Measurements from ENCODE around the gene ALOX12. TPM values are rescaled to one million over a fixed set of nuclear protein-coding genes. Genes with fewer than 3 reads are reported as not detected.

ALOX12 gene
- polyA plus RNA-seq, 1 experiment: not detected

GRCh38 chr17:7024402-7024785 lies 28.5 kb downstream of the ALOX12 start:
- no peak for TF ChIP-seq CTCF (IDR thresholded peaks at IDR 0.05; ENCODE audit: insufficient read depth, low read depth, low read length)
- POLR2A ChIA-PET: no interaction called here
- DNase-seq (ENCODE audit: low read depth): no peak

GRCh38 chr17:7025245-7025644 lies 29.4 kb downstream of the ALOX12 start:
- H3K36me3 ChIP-seq (ENCODE audit: control insufficient read depth, insufficient read depth, low read length): no peaks in the 10 kb centered on the region
- ChIA-PET CTCF (interaction anchor here (0.6 to 2.6 kb wide), 4 partner anchors 11 to 1333 kb away, joined by 3 to 10 read pairs (median 5); partner anchors contain the start of gene SLC16A13), POLR2A (no interaction called here)
- H3K4me3 ChIP-seq (ENCODE audit: low read depth, low read length): no peak overlapping the region
- peaks cover 2% of the 10 kb centered on the region; the same call in 1 of the 2 replicates for H3K27me3 ChIP-seq (ENCODE audit: control insufficient read depth, insufficient read depth, low read length)
- no peak for TF ChIP-seq CTCF (IDR thresholded peaks at IDR 0.05; ENCODE audit: insufficient read depth, low read depth, low read length)
- no peak for DNase-seq (ENCODE audit: low read depth)

More at GRCh38 chr17:7024402-7024785, 28.5 kb downstream of the ALOX12 start:
- H3K27me3 ChIP-seq (ENCODE audit: control insufficient read depth, insufficient read depth, low read length): peaks cover 2% of the 10 kb centered on the region; the same call in 1 of the 2 replicates
- H3K4me3 ChIP-seq (ENCODE audit: low read depth, low read length): no peak overlapping the region
- CTCF ChIA-PET: interaction anchor here (0.6 to 4.2 kb wide), 4 partner anchors 20 to 1332 kb away, joined by 3 to 61 read pairs (median 8); no protein-coding TSS in a partner anchor
- no peaks in the 10 kb centered on the region for H3K36me3 ChIP-seq (ENCODE audit: control insufficient read depth, insufficient read depth, low read length)

- ChIA-PET CTCF (interaction anchor here (2.3 kb wide), 1 partner anchor 22 kb away, joined by 7 read pairs; no protein-coding TSS in a partner anchor), POLR2A (no interaction called here)
- Histone ChIP-seq H3K4me3 (ENCODE audit: low read depth, low read length) (no peak overlapping the region), H3K36me3 (ENCODE audit: control insufficient read depth, insufficient read depth, low read length) (no peaks in the 10 kb centered on the region), H3K27me3 (ENCODE audit: control insufficient read depth, insufficient read depth, low read length) (peaks cover 2% of the 10 kb centered on the region; the same call in 1 of the 2 replicates)
- no peak for TF ChIP-seq CTCF (IDR thresholded peaks at IDR 0.05; ENCODE audit: insufficient read depth, low read depth, low read length)
- DNase-seq (ENCODE audit: low read depth): no peak
Observed at GRCh38 chr17:7026471-7027115, 30.7 kb downstream of the ALOX12 start.

- Histone ChIP-seq H3K36me3 (ENCODE audit: control insufficient read depth, insufficient read depth, low read length) (no peaks in the 10 kb centered on the region), H3K27me3 (ENCODE audit: control insufficient read depth, insufficient read depth, low read length) (peaks cover 2% of the 10 kb centered on the region; the same call in 1 of the 2 replicates), H3K4me3 (ENCODE audit: low read depth, low read length) (no peak overlapping the region)
- no peak for DNase-seq (ENCODE audit: low read depth)
- TF ChIP-seq CTCF (IDR thresholded peaks at IDR 0.05; ENCODE audit: insufficient read depth, low read depth, low read length): no peak
- POLR2A ChIA-PET: no interaction called here
- CTCF ChIA-PET: interaction anchor here (0.8 to 1.5 kb wide), 2 partner anchors 8 to 113 kb away, joined by 3 read pairs; partner anchors contain the start of gene SLC16A13
Observed at GRCh38 chr17:7027335-7027734, 31.5 kb downstream of the ALOX12 start.

GRCh38 chr17:7029096-7029495 lies 33.2 kb downstream of the ALOX12 start:
- DNase-seq (ENCODE audit: low read depth): no peak
- TF ChIP-seq CTCF (IDR thresholded peaks at IDR 0.05; ENCODE audit: insufficient read depth, low read depth, low read length): no peak
- H3K36me3 ChIP-seq (ENCODE audit: control insufficient read depth, insufficient read depth, low read length): no peaks in the 10 kb centered on the region
- no peak overlapping the region for H3K4me3 ChIP-seq (ENCODE audit: low read depth, low read length)
- ChIA-PET POLR2A (no interaction called here), CTCF (interaction anchor here (1.5 kb wide), 1 partner anchor 8 kb away, joined by 5 read pairs; no protein-coding TSS in a partner anchor)
- H3K27me3 ChIP-seq (ENCODE audit: control insufficient read depth, insufficient read depth, low read length): peaks cover 2% of the 10 kb centered on the region; the same call in 1 of the 2 replicates

Data from BJ (cell line).